ENCODE data around the gene PREX1. TPM values are rescaled to one million over a fixed set of nuclear protein-coding genes. Genes with fewer than 3 reads are reported as not detected.

The PREX1 gene
- total and polyA plus RNA-seq, 9 donors = 3.8 to 13.6 (median 6.7) TPM

- intact Hi-C loops (cut with DNase I) = no loop called here
- WGBS, 3 donors = 85 to 89% (median 86%) methylated on average over 8 of the region's 8 CpGs
- no peak overlapping the region for H3K4me3 ChIP-seq
- H3K9me3 ChIP-seq = no peaks in the 10 kb centered on the region
- DNase-seq = no peak
- H3K4me1 ChIP-seq (ENCODE audit: insufficient read depth) = peaks cover 3% of the 10 kb centered on the region
- no peak for TF ChIP-seq POLR2A (IDR thresholded peaks at IDR 0.05)
- no peak for TF ChIP-seq CTCF (IDR thresholded peaks at IDR 0.05)
- TF ChIP-seq EP300 (IDR thresholded peaks at IDR 0.05) = no peak
- no peaks in the 10 kb centered on the region for H3K27me3 ChIP-seq
- H3K27ac ChIP-seq = no peak overlapping the region
- H3K36me3 ChIP-seq = no peaks in the 10 kb centered on the region
Measured at GRCh38 chr20:48821261-48821920, 6.4 kb downstream of the PREX1 start.

- no peak for TF ChIP-seq POLR2A (IDR thresholded peaks at IDR 0.05)
- intact Hi-C loops (cut with DNase I) = no loop called here
- H3K9me3 ChIP-seq = no peaks in the 10 kb centered on the region
- H3K27ac ChIP-seq = no peak overlapping the region
- no peak for DNase-seq
- no peak overlapping the region for H3K4me3 ChIP-seq
- no peaks in the 10 kb centered on the region for H3K27me3 ChIP-seq
- H3K4me1 ChIP-seq (ENCODE audit: insufficient read depth) = peaks cover 3% of the 10 kb centered on the region
- 82 to 87% (median 83%) methylated on average over 8 of the region's 8 CpGs for whole genome bisulfite sequencing, 3 donors
- no peaks in the 10 kb centered on the region for H3K36me3 ChIP-seq
Measured at GRCh38 chr20:48820649-48820973, 7.2 kb downstream of the PREX1 start.

- Histone ChIP-seq H3K4me3 (no peak overlapping the region), H3K9me3 (no peaks in the 10 kb centered on the region), H3K27ac (no peak overlapping the region), H3K36me3 (no peaks in the 10 kb centered on the region), H3K27me3 (no peaks in the 10 kb centered on the region), H3K4me1 (ENCODE audit: insufficient read depth) (peaks cover 3% of the 10 kb centered on the region)
- 52 to 67% (median 53%) methylated on average over 15 of the region's 15 CpGs for WGBS, 3 donors
- intact Hi-C loops (cut with DNase I) = no loop called here
- no peak for DNase-seq
- TF ChIP-seq CTCF (IDR thresholded peaks at IDR 0.05) (no peak), POLR2A (IDR thresholded peaks at IDR 0.05) (no peak), EP300 (IDR thresholded peaks at IDR 0.05) (no peak)
Measured at GRCh38 chr20:48819821-48820648, 7.8 kb downstream of the PREX1 start.

- Histone ChIP-seq H3K4me3 (no peak overlapping the region), H3K9me3 (no peaks in the 10 kb centered on the region), H3K36me3 (no peaks in the 10 kb centered on the region), H3K27ac (no peak overlapping the region), H3K27me3 (no peaks in the 10 kb centered on the region), H3K4me1 (ENCODE audit: insufficient read depth) (peaks cover 3% of the 10 kb centered on the region)
- no peak for TF ChIP-seq CTCF (IDR thresholded peaks at IDR 0.05)
- no peak for TF ChIP-seq POLR2A (IDR thresholded peaks at IDR 0.05)
- 94 to 100% (median 98%) methylated on average over 3 of the region's 3 CpGs for WGBS, 3 donors
- no peak for DNase-seq
- intact Hi-C loops (cut with DNase I) = no loop called here
Measured at GRCh38 chr20:48819089-48819488, 8.7 kb downstream of the PREX1 start.

GRCh38 chr20:48818481-48818987, 9.3 kb downstream of the PREX1 start:
- Histone ChIP-seq H3K4me1 (ENCODE audit: insufficient read depth) (peaks cover 3% of the 10 kb centered on the region), H3K36me3 (no peaks in the 10 kb centered on the region), H3K9me3 (no peaks in the 10 kb centered on the region), H3K4me3 (no peak overlapping the region), H3K27me3 (no peaks in the 10 kb centered on the region), H3K27ac (no peak overlapping the region)
- WGBS, 3 donors = 72 to 79% (median 79%) methylated on average over 11 of the region's 11 CpGs
- DNase-seq = no peak
- intact Hi-C loops (cut with DNase I) = no loop called here
- no peak for TF ChIP-seq POLR2A (IDR thresholded peaks at IDR 0.05)
- TF ChIP-seq EP300 (IDR thresholded peaks at IDR 0.05) = no peak
- TF ChIP-seq CTCF (IDR thresholded peaks at IDR 0.05) = no peak

Measured in ovary (tissue), 9 donors.